SH-SY5Y (cell line): ENCODE data around the gene ACTR10.

ENCODE experiments used
- GATA2 ChIP-seq: IDR thresholded peaks from 2 replicates; pipeline ENCODE4 v1.6.1; 2011; ENCODE audit warnings: mild to moderate bottlenecking, low read depth, low read length
- GATA3 ChIP-seq: IDR thresholded peaks from 2 replicates; pipeline ENCODE4 v1.6.1; 2011; ENCODE audit warnings: low read depth, mild to moderate bottlenecking, low read length, moderate library complexity

ACTR10 gene

GRCh38 chr14:58199726-58200479 is at the start of gene ACTR10:
Gene ACTR10 (plus strand): TSS chr14:58200149. CDS start chr14:58200218, 69 bp downstream.
- no peak for TF ChIP-seq GATA3
- TF ChIP-seq GATA2: no peak

- no peak for TF ChIP-seq GATA3
- TF ChIP-seq GATA2: no peak
These were observed 49.6 kb upstream of the ACTR10 start for GRCh38 chr14:58150243-58150805.

- no peak for TF ChIP-seq GATA2
- TF ChIP-seq GATA3: no peak
These were observed 48.6 kb upstream of the ACTR10 start for GRCh38 chr14:58151133-58152013.

- TF ChIP-seq GATA3: no peak
- TF ChIP-seq GATA2: no peak
These were observed 47.7 kb upstream of the ACTR10 start, which contains the start of gene ARMH4 for GRCh38 chr14:58152014-58152857. Gene ARMH4 (minus strand): TSS chr14:58152213. CDS start chr14:58139358, 12,855 bp downstream.

- no peak for TF ChIP-seq GATA2
- no peak for TF ChIP-seq GATA3
These were observed 39.4 kb upstream of the ACTR10 start for GRCh38 chr14:58160561-58160960.

GRCh38 chr14:58166005-58166983 is 33.7 kb upstream of the ACTR10 start:
- no peak for TF ChIP-seq GATA3
- TF ChIP-seq GATA2: no peak

GRCh38 chr14:58167057-58167456 is 32.9 kb upstream of the ACTR10 start:
- no peak for TF ChIP-seq GATA2
- TF ChIP-seq GATA3: no peak

- TF ChIP-seq GATA3: no peak
- TF ChIP-seq GATA2: no peak
These were observed 32.1 kb upstream of the ACTR10 start for GRCh38 chr14:58167891-58168290.

GRCh38 chr14:58171090-58171489 is 28.9 kb upstream of the ACTR10 start:
- TF ChIP-seq GATA2 (no peak), GATA3 (no peak)

GRCh38 chr14:58177125-58177524 is 22.8 kb upstream of the ACTR10 start:
- no peak for TF ChIP-seq GATA2

GRCh38 chr14:58189176-58189575 is 10.8 kb upstream of the ACTR10 start:
- TF ChIP-seq GATA2 (no peak), GATA3 (no peak)

- TF ChIP-seq GATA3 (no peak), GATA2 (no peak)
These were observed 8.0 kb upstream of the ACTR10 start for GRCh38 chr14:58191763-58192601.
